Measurements from ENCODE around the gene TUBGCP4. TPM values are rescaled to one million over a fixed set of nuclear protein-coding genes. Genes with fewer than 3 reads are reported as not detected.

TUBGCP4 gene
- total and polyA plus RNA-seq, 11 donors, result 5.9 to 16.7 (median 12.5) TPM

GRCh38 chr15:43329960-43330779 lies 40.7 kb upstream of the TUBGCP4 start, which contains the start of gene LCMT2:
Gene LCMT2 (minus strand): TSS chr15:43330573. CDS start chr15:43330489, 84 bp downstream.
- H3K4me3 ChIP-seq, result peak within 1 kb of the TSS; percentile 36 to 86 (median 78)
- H3K27ac ChIP-seq, result peak within 1 kb of the TSS; percentile 40 to 97 (median 94)
- 0% methylated on average over 36 to 86 of the region's 86 CpGs for WGBS, 4 donors
- intact Hi-C loops (cut with DNase I), result no loop called here
- DNase-seq (peak; percentile 94 to 96 (median 95)), ATAC-seq (peak; percentile 96 to 97 (median 96))
- no peaks in the 10 kb centered on the region for H3K9me3 ChIP-seq
- no peaks in the 10 kb centered on the region for H3K27me3 ChIP-seq
- peaks cover 10 to 46% (median 27%) of the 10 kb centered on the region in 12 donors for H3K4me1 ChIP-seq
- peaks cover 0 to 28% (median 9%) of the 10 kb centered on the region in 9 donors for H3K36me3 ChIP-seq
- peak in 1 of 2 donors; percentile 80 for TF ChIP-seq POLR2A (IDR thresholded peaks at IDR 0.05)
- TF ChIP-seq CTCF (IDR thresholded peaks at IDR 0.05), result no peak

- H3K27ac ChIP-seq, result peak overlapping the region; percentile 40 to 97 (median 94)
- no peaks in the 10 kb centered on the region for H3K9me3 ChIP-seq
- intact Hi-C loops (cut with DNase I), result no loop called here
- no peak for ATAC-seq
- TF ChIP-seq POLR2A (IDR thresholded peaks at IDR 0.05), result peak in 1 of 2 donors; percentile 2
- no peak for TF ChIP-seq CTCF (IDR thresholded peaks at IDR 0.05)
- H3K27me3 ChIP-seq, result no peaks in the 10 kb centered on the region
- H3K36me3 ChIP-seq, result peaks cover 0 to 34% (median 14%) of the 10 kb centered on the region in 9 donors
- peak overlapping the region; percentile 36 to 86 (median 78) for H3K4me3 ChIP-seq
- DNase-seq, result no peak
- 5 to 8% (median 7%) methylated on average over 7 of the region's 7 CpGs for WGBS, 4 donors
- peaks cover 10 to 45% (median 27%) of the 10 kb centered on the region in 12 donors for H3K4me1 ChIP-seq
Observed at GRCh38 chr15:43330780-43331087, 40.2 kb upstream of the TUBGCP4 start.

- no peaks in the 10 kb centered on the region for H3K9me3 ChIP-seq
- no peaks in the 10 kb centered on the region for H3K4me1 ChIP-seq
- no peaks in the 10 kb centered on the region for H3K27me3 ChIP-seq
- ATAC-seq (no peak), DNase-seq (no peak)
- no peak for TF ChIP-seq POLR2A (IDR thresholded peaks at IDR 0.05)
- no peak for TF ChIP-seq CTCF (IDR thresholded peaks at IDR 0.05)
- intact Hi-C loops (cut with DNase I), result no loop called here
- WGBS, 4 donors, result 89 to 95% (median 93%) methylated on average over 2 of the region's 2 CpGs
- peaks cover 0 to 100% (median 62%) of the 10 kb centered on the region in 9 donors for H3K36me3 ChIP-seq
- no peak overlapping the region for H3K4me3 ChIP-seq
- no peak overlapping the region for H3K27ac ChIP-seq
Observed at GRCh38 chr15:43346305-43346704, 24.6 kb upstream of the TUBGCP4 start.

GRCh38 chr15:43347114-43347513 lies 23.8 kb upstream of the TUBGCP4 start:
- intact Hi-C loops (cut with DNase I), result no loop called here

More at GRCh38 chr15:43347114-43347513, 23.8 kb upstream of the TUBGCP4 start:
- no peaks in the 10 kb centered on the region for H3K4me1 ChIP-seq
- no peak for TF ChIP-seq POLR2A (IDR thresholded peaks at IDR 0.05)
- TF ChIP-seq CTCF (IDR thresholded peaks at IDR 0.05), result no peak
- no peak for ATAC-seq
- H3K27ac ChIP-seq, result no peak overlapping the region
- no peak overlapping the region for H3K4me3 ChIP-seq
- H3K36me3 ChIP-seq, result peaks cover 0 to 100% (median 68%) of the 10 kb centered on the region in 9 donors
- DNase-seq, result no peak
- H3K27me3 ChIP-seq, result no peaks in the 10 kb centered on the region
- WGBS, 4 donors, result 79 to 91% (median 86%) methylated on average over 3 of the region's 3 CpGs
- H3K9me3 ChIP-seq, result no peaks in the 10 kb centered on the region

All from heart left ventricle (tissue), 16 donors.